Measurements from ENCODE around the gene FDX2.
A peak's percentile ranks its signal among the peaks of the same experiment; 100 is the strongest.

FDX2 gene

GRCh38 chr19:10335352-10335985 is 19.7 kb upstream of the FDX2 start:
- TF ChIP-seq, protein P1, sequence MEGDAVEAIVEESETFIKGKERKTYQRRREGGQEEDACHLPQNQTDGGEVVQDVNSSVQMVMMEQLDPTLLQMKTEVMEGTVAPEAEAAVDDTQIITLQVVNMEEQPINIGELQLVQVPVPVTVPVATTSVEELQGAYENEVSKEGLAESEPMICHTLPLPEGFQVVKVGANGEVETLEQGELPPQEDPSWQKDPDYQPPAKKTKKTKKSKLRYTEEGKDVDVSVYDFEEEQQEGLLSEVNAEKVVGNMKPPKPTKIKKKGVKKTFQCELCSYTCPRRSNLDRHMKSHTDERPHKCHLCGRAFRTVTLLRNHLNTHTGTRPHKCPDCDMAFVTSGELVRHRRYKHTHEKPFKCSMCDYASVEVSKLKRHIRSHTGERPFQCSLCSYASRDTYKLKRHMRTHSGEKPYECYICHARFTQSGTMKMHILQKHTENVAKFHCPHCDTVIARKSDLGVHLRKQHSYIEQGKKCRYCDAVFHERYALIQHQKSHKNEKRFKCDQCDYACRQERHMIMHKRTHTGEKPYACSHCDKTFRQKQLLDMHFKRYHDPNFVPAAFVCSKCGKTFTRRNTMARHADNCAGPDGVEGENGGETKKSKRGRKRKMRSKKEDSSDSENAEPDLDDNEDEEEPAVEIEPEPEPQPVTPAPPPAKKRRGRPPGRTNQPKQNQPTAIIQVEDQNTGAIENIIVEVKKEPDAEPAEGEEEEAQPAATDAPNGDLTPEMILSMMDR (IDR thresholded peaks at IDR 0.05; ENCODE audit: unreplicated experiment in 3 of 3): no peak
- Mint-ChIP-seq H3K9me3 (no peaks in the 10 kb centered on the region), H3K27me3 (ENCODE audit: low read depth) (peaks cover 8% of the 10 kb centered on the region), H3K4me1 (peaks cover 25% of the 10 kb centered on the region), H3K4me3 (peak overlapping the region in 2 of 3 experiments; percentile 95 to 97), H3K27ac (no peak overlapping the region), H3K36me3 (ENCODE audit: low read depth) (peaks cover 3% of the 10 kb centered on the region)

DNA sequence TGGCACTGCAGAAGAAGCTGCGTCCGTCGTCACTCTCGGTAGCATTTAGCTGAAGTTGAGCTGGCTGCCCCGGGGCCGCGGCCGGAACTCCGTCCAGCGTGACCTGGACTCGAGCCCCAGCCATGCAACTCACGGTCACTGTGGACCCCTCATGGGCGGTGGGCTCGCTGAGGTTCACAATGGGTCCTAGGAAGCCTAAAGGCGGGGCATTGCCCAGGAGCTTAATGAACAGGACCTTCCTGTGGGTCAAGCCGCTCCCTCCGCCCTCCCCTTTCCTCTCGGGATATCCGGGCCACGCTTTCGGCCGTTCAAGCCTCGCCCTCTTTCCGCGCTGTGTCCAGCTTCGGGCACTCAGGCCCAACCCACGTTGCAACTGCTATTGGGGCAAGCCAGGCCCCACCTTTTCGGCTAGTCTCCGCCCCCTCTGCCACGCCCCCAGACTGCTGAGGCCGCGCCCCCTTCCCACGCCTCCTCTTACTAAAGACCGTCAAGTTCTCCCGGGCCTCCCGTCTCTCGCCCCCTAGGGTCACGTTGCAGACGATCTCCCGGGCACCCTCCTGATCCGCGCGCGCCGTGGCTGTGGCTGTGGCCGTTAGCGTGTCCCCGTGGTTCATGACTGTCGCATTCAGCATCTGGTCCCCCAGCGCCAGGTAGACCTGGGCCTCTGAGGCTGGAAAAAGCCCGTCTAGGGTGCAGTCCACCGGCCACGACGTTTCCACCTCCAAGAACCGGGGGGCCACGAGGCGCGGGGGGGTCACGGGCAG is 19.0 kb upstream of the FDX2 start:
- H3K36me3 Mint-ChIP-seq (ENCODE audit: low read depth): peaks cover 8% of the 10 kb centered on the region
- H3K4me3 Mint-ChIP-seq: peak overlapping the region; percentile 95 to 99 (median 97)
- peaks cover 8% of the 10 kb centered on the region for H3K27me3 Mint-ChIP-seq (ENCODE audit: low read depth)
- H3K9me3 Mint-ChIP-seq: no peaks in the 10 kb centered on the region
- H3K27ac Mint-ChIP-seq: peak overlapping the region in 2 of 3 experiments; percentile 79 to 88
- TF ChIP-seq, protein P1 (IDR thresholded peaks at IDR 0.05; ENCODE audit: unreplicated experiment in 3 of 3): no peak
- peaks cover 25% of the 10 kb centered on the region for H3K4me1 Mint-ChIP-seq

- Mint-ChIP-seq H3K9me3 (no peaks in the 10 kb centered on the region), H3K4me1 (peaks cover 25% of the 10 kb centered on the region), H3K4me3 (peak overlapping the region; percentile 95 to 99 (median 97)), H3K36me3 (ENCODE audit: low read depth) (peaks cover 11% of the 10 kb centered on the region), H3K27ac (peak overlapping the region; percentile 95 to 96 (median 96)), H3K27me3 (ENCODE audit: low read depth) (peaks cover 4% of the 10 kb centered on the region)
- TF ChIP-seq, protein P1 (IDR thresholded peaks at IDR 0.05; ENCODE audit: unreplicated experiment in 3 of 3): no peak
Observed at GRCh38 chr19:10333758-10334587, 18.2 kb upstream of the FDX2 start.

DNA sequence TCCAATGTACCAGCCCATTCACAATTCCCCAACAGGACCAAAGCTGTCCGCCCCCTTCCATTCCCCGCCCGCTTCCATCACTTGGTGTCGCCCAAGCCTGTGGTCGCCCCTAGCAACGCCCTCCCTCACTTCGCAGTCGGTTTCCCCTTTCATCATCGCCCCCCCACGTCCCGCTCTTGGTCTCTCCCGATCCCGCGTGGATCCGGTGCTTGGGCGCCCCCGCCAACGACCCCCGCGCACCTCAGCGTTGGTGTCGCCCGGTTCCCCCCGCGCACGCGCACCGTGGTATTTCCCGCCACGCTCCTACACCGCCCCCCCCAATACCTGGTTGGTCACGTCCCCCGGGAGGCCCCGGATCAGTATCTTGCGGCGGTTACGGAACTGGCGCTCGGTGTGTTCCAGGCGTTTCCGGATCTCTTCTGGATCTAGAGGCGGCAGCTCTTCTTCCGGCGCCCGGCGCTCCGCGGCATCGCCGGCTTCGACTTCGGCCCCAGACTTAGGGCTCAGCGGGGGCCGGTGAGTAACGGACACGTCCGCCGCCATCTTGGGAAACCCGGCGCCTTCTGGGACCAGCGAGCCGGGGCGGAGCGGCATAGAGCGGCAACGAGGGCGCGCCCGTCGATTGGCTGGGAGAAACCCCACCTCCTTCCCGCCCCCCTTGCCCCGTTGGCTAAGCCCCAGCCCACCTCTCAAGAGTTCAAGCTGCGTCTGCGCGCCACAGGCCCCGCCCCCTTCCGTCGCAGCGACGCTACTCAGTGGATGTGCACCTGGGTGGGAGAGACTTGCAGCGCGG is 17.3 kb upstream of the FDX2 start, which contains the start of gene RAVER1:
TSS of gene RAVER1 (minus strand) at position 565 of the 793 bp plus-strand sequence. CDS start at position 543, 22 bp downstream.
- TF ChIP-seq, protein P1 (IDR thresholded peaks at IDR 0.05; ENCODE audit: unreplicated experiment in 3 of 3): no peak
- Mint-ChIP-seq H3K4me1 (peaks cover 25% of the 10 kb centered on the region), H3K36me3 (ENCODE audit: low read depth) (peaks cover 11% of the 10 kb centered on the region), H3K27me3 (ENCODE audit: low read depth) (no peaks in the 10 kb centered on the region), H3K9me3 (no peaks in the 10 kb centered on the region), H3K4me3 (peak within 1 kb of the TSS; percentile 95 to 99 (median 97)), H3K27ac (peak within 1 kb of the TSS; percentile 95 to 96 (median 96))
